Liver (tissue), 9 donors: ENCODE results near the gene WDR19. TPM values are rescaled to one million over a fixed set of nuclear protein-coding genes. Genes with fewer than 3 reads are reported as not detected.

ENCODE experiments used
- DNase-seq: peaks from one replicate; pipeline ENCODE4 v3.0.0-alpha.2; 2017; ENCODE audit warnings: low spot score
- H3K27ac ChIP-seq, 2 donors: one replicate each; pipeline ENCODE4 v1.7.0; 2013; ENCODE audit warnings: inconsistent platforms in 2 of 2, low read length in 2 of 2, control low read depth in 1 of 2, low read depth in 1 of 2, mild to moderate bottlenecking in 1 of 2
- H3K27me3 ChIP-seq, 4 donors: one replicate each; pipeline versions ENCODE4 v1.6.1 to v1.7.0; 2013; ENCODE audit warnings: low read length in 3 of 4, inconsistent platforms in 1 of 4, mild to moderate bottlenecking in 1 of 4, moderate library complexity in 1 of 4; ENCODE audit not compliant: control insufficient read depth in 4 of 4, insufficient read depth in 4 of 4
- H3K36me3 ChIP-seq, 4 donors: one replicate each; pipeline versions ENCODE4 v1.6.1 to v1.7.0; 2013; ENCODE audit warnings: low read length in 3 of 4, mild to moderate bottlenecking in 3 of 4, low read depth in 1 of 4, moderate library complexity in 1 of 4; ENCODE audit not compliant: control insufficient read depth in 4 of 4, insufficient read depth in 3 of 4
- H3K4me1 ChIP-seq, 4 donors: one replicate each; pipeline versions ENCODE4 v1.6.1 to v1.7.0; 2013; ENCODE audit warnings: low read length in 3 of 4, mild to moderate bottlenecking in 3 of 4, moderate library complexity in 1 of 4; ENCODE audit not compliant: control insufficient read depth in 4 of 4, insufficient read depth in 4 of 4
- H3K4me3 ChIP-seq, 3 donors: one replicate each; pipeline versions ENCODE4 v1.6.1 to v1.7.0; 2013; ENCODE audit warnings: low read length in 3 of 3, control low read depth in 1 of 3, low read depth in 1 of 3, mild to moderate bottlenecking in 1 of 3
- H3K9ac ChIP-seq, 2 donors: one replicate each; pipeline ENCODE4 v1.7.0; 2013; ENCODE audit warnings: low read length in 2 of 2, mild to moderate bottlenecking in 2 of 2, moderate library complexity in 2 of 2, control low read depth in 1 of 2, low read depth in 1 of 2
- H3K9me3 ChIP-seq, 4 donors: one replicate each; pipeline versions ENCODE4 v1.6.1 to v1.7.0; 2013; ENCODE audit warnings: low read length in 3 of 4; ENCODE audit not compliant: control insufficient read depth in 4 of 4
- ATF3 ChIP-seq: IDR thresholded peaks from 2 replicates; pipeline ENCODE4 v1.6.1; 2016; ENCODE audit warnings: antibody characterized with exemption
- CTCF ChIP-seq: fragments of 150-350 bp; IDR thresholded peaks from 2 replicates; pipeline ENCODE4 v1.5.1; 2017; ENCODE audit warnings: improper control_type of control experiment, low read depth, low read length; ENCODE audit not compliant: missing input control
- EGR1 ChIP-seq, 2 donors: IDR thresholded peaks; 2 replicates each; pipeline ENCODE4 v1.6.1; 2016 to 2018; ENCODE audit warnings: antibody characterized with exemption in 2 of 2, low read depth in 2 of 2
- FOXA1 ChIP-seq: IDR thresholded peaks from 2 replicates; pipeline ENCODE4 v1.6.1; 2016; ENCODE audit warnings: antibody characterized with exemption
- FOXA2 ChIP-seq: IDR thresholded peaks from 2 replicates; pipeline ENCODE4 v1.6.1; 2016; ENCODE audit warnings: antibody characterized with exemption
- GABPA ChIP-seq, 2 donors: IDR thresholded peaks in 1 of 2; conservative IDR thresholded peaks in 1 of 2; 2 replicates each; pipeline ENCODE4 v1.6.1; 2016; ENCODE audit warnings: antibody characterized with exemption in 2 of 2, mild to moderate bottlenecking in 1 of 2, moderate library complexity in 1 of 2
- HNF4A ChIP-seq, 2 donors: conservative IDR thresholded peaks; 2 replicates each; pipeline ENCODE4 v1.6.1; 2016; ENCODE audit warnings: antibody characterized with exemption in 2 of 2, mild to moderate bottlenecking in 2 of 2
- HNF4G ChIP-seq: IDR thresholded peaks from 2 replicates; pipeline ENCODE4 v1.6.1; 2016; ENCODE audit warnings: antibody characterized with exemption
- JUND ChIP-seq, 2 donors: IDR thresholded peaks; 2 replicates each; pipeline ENCODE4 v1.6.1; 2016; ENCODE audit warnings: antibody characterized with exemption in 2 of 2
- NR2F2 ChIP-seq: IDR thresholded peaks from 2 replicates; pipeline ENCODE4 v1.6.1; 2016; ENCODE audit warnings: antibody characterized with exemption
- RAD21 ChIP-seq, 2 donors: IDR thresholded peaks; 2 replicates each; pipeline ENCODE4 v1.6.1; 2016; ENCODE audit warnings: antibody characterized with exemption in 2 of 2, mild to moderate bottlenecking in 2 of 2
- REST ChIP-seq: IDR thresholded peaks from 2 replicates; pipeline ENCODE4 v1.6.1; 2016; ENCODE audit warnings: antibody characterized with exemption, mild to moderate bottlenecking
- RXRA ChIP-seq, 2 donors: IDR thresholded peaks; 2 replicates each; pipeline ENCODE4 v1.6.1; 2017 to 2018; ENCODE audit warnings: antibody characterized with exemption in 2 of 2, mild to moderate bottlenecking in 1 of 2
- SP1 ChIP-seq: IDR thresholded peaks from 2 replicates; pipeline ENCODE4 v1.6.1; 2018; ENCODE audit warnings: antibody characterized with exemption, mild to moderate bottlenecking
- TAF1 ChIP-seq: conservative IDR thresholded peaks from 2 replicates; pipeline ENCODE4 v1.6.1; 2016; ENCODE audit warnings: antibody characterized with exemption, mild to moderate bottlenecking
- polyA plus RNA-seq, 2 donors: library from polyadenylated mRNA; stranded (reverse) in 1 of 2; unstranded in 1 of 2; fragments of 200-250 nt in 1 of 2; fragments of >200 nt in 1 of 2; fragmentation: Nextera tagmentation in 1 of 2; extraction: Ambion mirVana in 1 of 2; gene quantifications; one replicate each; pipeline versions ENCODE4 v1.2.1 to v1.2.3, GENCODE V29; 2013 to 2015
- total RNA-seq, 2 donors: library from RNA; depleted of rRNA; stranded (reverse); fragments of >200 nt; gene quantifications; one replicate each; pipeline ENCODE4 v1.2.3, GENCODE V29; 2014
- TF ChIP-seq, protein P1 (sequence below): IDR thresholded peaks from 2 replicates; pipeline ENCODE4 v1.6.1; 2016; ENCODE audit warnings: antibody characterized with exemption
- donor health status: healthy.
- donor health status: healthy.
- donor health status: healthy.
- donor health status: healthy.
- donor health status: healthy.

WDR19 gene
- total and polyA plus RNA-seq, 4 donors = 9.5 to 34.3 (median 17.7) TPM

GRCh38 chr4:39320381-39321115 is 138.2 kb downstream of the WDR19 start:
- H3K27me3 ChIP-seq = no peaks in the 10 kb centered on the region
- no peak overlapping the region for H3K27ac ChIP-seq
- H3K9ac ChIP-seq = no peak overlapping the region
- no peak overlapping the region for H3K4me3 ChIP-seq
- H3K9me3 ChIP-seq = no peaks in the 10 kb centered on the region
- H3K36me3 ChIP-seq = peaks cover 0 to 17% (median 9%) of the 10 kb centered on the region in 4 donors
- H3K4me1 ChIP-seq = peaks cover under 1 to 17% (median 12%) of the 10 kb centered on the region in 4 donors
- no peak for TF ChIP-seq RAD21 (IDR thresholded peaks at IDR 0.05)
- TF ChIP-seq FOXA1 = no peak
- TF ChIP-seq HNF4A (conservative IDR thresholded peaks at IDR 0.05) = no peak
- no peak for TF ChIP-seq SP1
- no peak for TF ChIP-seq NR2F2
- TF ChIP-seq FOXA2 = no peak
- TF ChIP-seq, protein P1, sequence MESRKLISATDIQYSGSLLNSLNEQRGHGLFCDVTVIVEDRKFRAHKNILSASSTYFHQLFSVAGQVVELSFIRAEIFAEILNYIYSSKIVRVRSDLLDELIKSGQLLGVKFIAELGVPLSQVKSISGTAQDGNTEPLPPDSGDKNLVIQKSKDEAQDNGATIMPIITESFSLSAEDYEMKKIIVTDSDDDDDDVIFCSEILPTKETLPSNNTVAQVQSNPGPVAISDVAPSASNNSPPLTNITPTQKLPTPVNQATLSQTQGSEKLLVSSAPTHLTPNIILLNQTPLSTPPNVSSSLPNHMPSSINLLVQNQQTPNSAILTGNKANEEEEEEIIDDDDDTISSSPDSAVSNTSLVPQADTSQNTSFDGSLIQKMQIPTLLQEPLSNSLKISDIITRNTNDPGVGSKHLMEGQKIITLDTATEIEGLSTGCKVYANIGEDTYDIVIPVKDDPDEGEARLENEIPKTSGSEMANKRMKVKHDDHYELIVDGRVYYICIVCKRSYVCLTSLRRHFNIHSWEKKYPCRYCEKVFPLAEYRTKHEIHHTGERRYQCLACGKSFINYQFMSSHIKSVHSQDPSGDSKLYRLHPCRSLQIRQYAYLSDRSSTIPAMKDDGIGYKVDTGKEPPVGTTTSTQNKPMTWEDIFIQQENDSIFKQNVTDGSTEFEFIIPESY = no peak
- no peak for TF ChIP-seq CTCF
- no peak for TF ChIP-seq HNF4G
- no peak for TF ChIP-seq JUND (IDR thresholded peaks at IDR 0.05)
- no peak for TF ChIP-seq GABPA (IDR thresholded peaks at IDR 0.05 in 1 of 2, conservative IDR thresholded peaks at IDR 0.05 in 1 of 2)
- TF ChIP-seq REST = no peak
- TF ChIP-seq ATF3 = no peak
- no peak for TF ChIP-seq EGR1 (IDR thresholded peaks at IDR 0.05; ENCODE audit: low read depth in 2 of 2)
- TF ChIP-seq TAF1 = no peak
- no peak for TF ChIP-seq RXRA (IDR thresholded peaks at IDR 0.05)
- no peak for DNase-seq
